Right renal cortex interstitium (tissue), 3 donors: Measurements from ENCODE around the gene ZNF132. TPM values are rescaled to one million over a fixed set of nuclear protein-coding genes. Genes with fewer than 3 reads are reported as not detected.
A peak's percentile ranks its signal among the peaks of the same experiment; 100 is the strongest.
"Not testable (repeated sequence)": the region's sequence is repeated elsewhere in the genome, so short reads cannot be mapped to it uniquely, and the experiment has no call there.

ENCODE experiments used
- DNase-seq, 3 donors: peaks; one replicate each; pipeline ENCODE4 v3.0.0-alpha.2; 2013; ENCODE audit warnings: low read depth in 3 of 3, low spot score in 2 of 3
- polyA plus RNA-seq, 3 donors: library from polyadenylated mRNA; unstranded; fragments of 120-200 nt; gene quantifications; one replicate each; pipeline ENCODE4 v1.2.1, GENCODE V29; 2013; ENCODE audit not compliant: insufficient read length in 3 of 3

The ZNF132 gene
- polyA plus RNA-seq, 3 donors, result 14.7 to 16.8 (median 16.6) TPM

- no peak for DNase-seq
Measured at GRCh38 chr19:58468216-58468839, 28.4 kb upstream of the ZNF132 start.

- peak; percentile 88 to 95 (median 93) for DNase-seq
Measured at GRCh38 chr19:58466760-58467589, 27.0 kb upstream of the ZNF132 start, which contains the start of gene ZNF324. TSS of gene ZNF324 (plus strand) at chr19:58467080. CDS start at chr19:58469186, 2,106 bp downstream.

DNA sequence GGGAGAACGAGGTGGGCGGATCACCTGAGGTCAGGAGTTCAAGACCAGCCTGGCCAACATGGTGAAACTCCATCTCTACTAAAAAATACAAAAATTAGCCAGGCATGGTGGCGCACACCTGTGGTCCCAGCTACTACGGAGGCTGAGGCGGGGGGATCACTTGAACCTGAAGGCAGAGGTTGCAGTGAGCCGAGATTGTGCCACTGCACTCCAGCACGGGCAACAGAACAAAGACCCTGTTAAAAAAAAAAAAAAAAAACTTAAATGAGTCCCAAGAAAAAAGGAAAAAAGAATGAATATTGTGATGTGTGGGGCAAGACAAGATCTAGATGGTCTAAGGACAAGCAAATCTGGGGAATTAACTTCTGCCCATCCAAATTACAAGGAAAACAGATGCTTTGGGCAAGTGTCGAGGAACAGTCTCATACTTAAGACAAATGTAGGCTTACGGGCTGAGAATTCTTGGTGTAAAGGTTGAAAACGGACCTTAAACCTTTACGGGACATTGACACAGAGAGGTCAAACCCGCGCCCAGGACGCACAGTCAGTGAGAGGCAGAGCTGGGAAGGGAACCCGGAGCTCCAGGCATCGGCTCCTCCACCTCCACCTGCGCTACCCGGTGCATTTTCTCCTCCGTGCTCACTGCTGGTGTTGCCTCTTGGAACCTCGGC lies 26.3 kb upstream of the ZNF132 start:
- no peak for DNase-seq

DNA sequence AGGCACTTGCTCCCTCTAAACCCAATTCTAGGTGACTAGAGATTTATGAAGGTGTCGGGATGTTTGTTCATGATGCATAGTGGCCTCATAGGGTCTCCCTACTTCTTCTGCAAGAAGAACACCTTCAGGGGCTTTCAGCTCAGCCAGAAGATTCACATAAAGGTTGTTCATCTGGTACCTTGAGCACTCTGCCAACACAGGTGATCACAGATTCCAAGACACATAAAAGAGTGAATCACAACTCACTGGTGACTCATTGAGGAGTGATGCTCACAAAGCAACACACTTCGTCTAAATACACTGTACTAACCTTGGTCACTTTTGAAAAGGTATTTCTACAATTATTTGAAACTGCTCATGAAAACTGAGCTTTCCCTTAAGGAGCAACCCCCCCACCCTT lies 20.1 kb upstream of the ZNF132 start:
- DNase-seq, result no peak

DNA sequence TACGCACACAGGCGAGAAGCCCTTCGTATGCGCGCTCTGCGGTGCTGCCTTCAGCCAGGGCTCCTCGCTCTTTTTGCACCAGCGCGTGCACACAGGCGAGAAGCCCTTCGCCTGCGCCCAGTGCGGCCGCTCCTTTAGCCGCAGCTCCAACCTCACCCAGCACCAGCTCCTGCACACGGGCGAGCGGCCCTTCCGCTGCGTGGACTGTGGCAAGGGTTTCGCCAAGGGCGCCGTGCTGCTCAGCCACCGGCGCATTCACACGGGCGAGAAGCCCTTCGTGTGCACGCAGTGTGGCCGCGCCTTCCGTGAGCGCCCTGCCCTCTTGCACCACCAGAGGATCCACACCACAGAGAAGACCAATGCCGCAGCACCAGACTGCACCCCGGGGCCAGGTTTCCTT lies 16.2 kb upstream of the ZNF132 start:
- no peak for DNase-seq

- no peak for DNase-seq
Measured at GRCh38 chr19:58455306-58455705, 15.4 kb upstream of the ZNF132 start.

- no peak for DNase-seq
Measured at GRCh38 chr19:58453743-58454142, 13.8 kb upstream of the ZNF132 start.

- peak; percentile 89 to 95 (median 91) for DNase-seq
Measured at GRCh38 chr19:58451358-58452101, 11.6 kb upstream of the ZNF132 start, which contains the start of gene ZNF324B. TSS of gene ZNF324B (plus strand) at chr19:58451622. CDS start at chr19:58453702, 2,080 bp downstream.

DNA sequence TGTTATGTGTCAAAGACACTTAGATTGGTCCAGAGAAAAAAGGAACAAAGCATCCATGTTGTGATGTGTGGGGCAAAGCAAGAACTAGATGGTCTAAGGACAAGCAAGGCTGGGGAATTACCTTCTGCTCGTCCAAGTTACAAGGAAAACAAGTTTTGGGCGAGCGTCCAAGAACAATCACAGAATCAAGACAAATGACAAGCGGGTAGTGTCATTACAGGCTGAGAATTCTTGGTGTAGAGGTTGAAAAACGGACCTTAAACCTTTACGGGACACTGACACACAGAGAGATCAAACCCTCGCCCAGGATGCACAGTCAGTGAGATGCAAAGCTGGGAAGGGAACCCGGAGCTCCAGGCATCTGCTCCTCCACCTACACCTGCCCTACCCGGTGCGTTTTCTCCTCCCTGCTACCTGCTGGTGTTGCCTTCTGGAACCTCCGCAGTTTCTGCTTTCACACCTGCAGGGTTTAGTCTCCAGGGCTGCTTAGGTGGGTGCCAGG lies 11.0 kb upstream of the ZNF132 start:
- no peak for DNase-seq

- not testable (repeated sequence) for DNase-seq
Measured at GRCh38 chr19:58449980-58450379, 10.0 kb upstream of the ZNF132 start.

- not testable (repeated sequence) for DNase-seq
Measured at GRCh38 chr19:58448860-58449259, 8.9 kb upstream of the ZNF132 start.

GRCh38 chr19:58442986-58443385 lies 3.0 kb upstream of the ZNF132 start:
- DNase-seq, result not testable (repeated sequence)

DNA sequence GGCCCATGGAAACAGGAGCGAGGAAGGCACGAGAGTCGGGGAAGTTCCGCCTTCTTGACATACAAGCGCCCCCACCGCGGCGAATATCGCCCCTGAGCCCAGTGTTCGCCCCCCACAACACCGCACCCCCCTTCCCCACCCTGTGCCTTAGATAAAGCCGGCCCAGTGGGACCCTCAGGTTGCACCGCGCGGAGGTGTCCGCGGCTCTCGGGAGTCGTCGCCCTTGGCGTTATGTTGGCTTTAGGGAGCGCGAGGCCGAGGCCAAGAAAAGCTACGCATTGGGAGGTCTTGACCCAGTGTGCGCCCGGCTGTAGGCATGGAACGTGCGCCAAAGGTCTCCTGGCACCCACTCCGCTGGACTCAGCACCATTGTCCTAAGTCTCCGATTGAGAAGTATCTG lies 603 bp upstream of the ZNF132 start:
- DNase-seq, result no peak

GRCh38 chr19:58434217-58434616 lies 5.7 kb downstream of the ZNF132 start:
- no peak for DNase-seq

DNA sequence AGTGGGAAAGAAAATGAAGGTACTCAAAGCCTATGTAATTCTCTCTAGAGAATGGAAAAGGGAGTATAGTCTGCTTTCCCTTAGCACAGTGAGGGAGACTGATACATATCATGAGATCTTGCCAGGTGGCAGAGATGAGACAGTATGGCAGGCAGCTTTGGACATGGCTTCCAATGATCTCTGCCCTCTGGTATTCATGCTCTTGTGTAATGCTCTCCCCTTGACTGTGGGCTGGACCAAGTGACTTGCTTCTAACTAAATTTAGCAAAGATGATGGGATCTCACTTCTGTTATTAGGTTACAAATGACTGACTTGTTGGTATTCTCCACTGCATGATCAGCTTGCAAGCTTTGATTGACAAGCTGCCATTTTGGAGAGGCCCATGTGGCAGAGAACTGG lies 10.2 kb downstream of the ZNF132 start:
- DNase-seq, result no peak

- DNase-seq, result no peak
Measured at GRCh38 chr19:58428617-58429016, 11.3 kb downstream of the ZNF132 start.

DNA sequence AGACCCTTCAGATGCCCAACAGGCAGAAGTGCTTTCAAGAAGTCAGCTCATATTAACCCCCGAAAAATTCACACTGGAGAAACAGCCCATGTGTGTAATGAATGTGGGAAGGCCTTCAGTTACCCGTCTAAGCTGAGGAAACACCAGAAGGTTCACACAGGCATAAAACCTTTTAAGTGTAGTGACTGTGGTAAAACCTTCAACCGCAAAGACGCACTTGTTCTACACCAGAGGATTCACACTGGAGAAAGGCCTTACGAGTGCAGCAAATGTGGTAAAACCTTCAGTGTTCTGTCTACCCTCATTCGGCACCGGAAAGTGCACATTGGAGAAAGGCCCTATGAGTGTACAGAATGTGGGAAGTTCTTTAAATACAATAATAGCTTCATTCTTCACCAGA lies 22.9 kb downstream of the ZNF132 start:
- no peak for DNase-seq

DNA sequence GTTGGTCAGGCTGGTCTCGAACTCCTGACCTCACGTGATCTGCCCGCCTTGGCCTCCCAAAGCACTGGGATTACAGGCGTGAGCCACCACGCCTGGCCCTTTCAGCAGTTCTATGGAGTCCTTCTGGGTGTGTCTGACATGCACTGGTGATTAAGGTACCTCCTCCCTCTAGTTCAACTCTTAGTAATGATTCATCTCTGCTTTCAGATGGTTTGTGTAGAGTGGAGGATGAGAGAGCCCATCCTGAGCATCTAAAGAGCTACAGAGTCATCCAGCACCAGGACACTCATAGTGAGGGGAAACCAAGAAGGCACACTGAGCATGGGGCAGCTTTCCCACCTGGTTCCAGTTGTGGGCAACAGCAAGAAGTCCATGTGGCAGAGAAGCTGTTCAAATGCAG lies 23.3 kb downstream of the ZNF132 start:
- no peak for DNase-seq

- DNase-seq, result no peak
Measured at GRCh38 chr19:58409010-58409790, 30.8 kb downstream of the ZNF132 start.
